HepG2 (cell line): ENCODE data around the gene GYS1. TPM values are rescaled to one million over a fixed set of nuclear protein-coding genes. Genes with fewer than 3 reads are reported as not detected.
"Not testable (repeated sequence)": the region's sequence is repeated elsewhere in the genome, so short reads cannot be mapped to it uniquely, and the experiment has no call there.

Source experiments
- ATAC-seq: fragments of 200-7000 bp; cut with Tn5 transposase; 3 replicates; pipeline ENCODE4 v1.9.1; 2020; ENCODE audit warnings: mild to moderate bottlenecking, moderate library complexity
- BruUV-seq: library from RNA; stranded (reverse); fragments of 400-500 nt; replicated peaks from 2 replicates; lab custom pipeline; 2021; lab: Mats Ljungman, UMichigan
- CTCF ChIA-PET: fragments of 300-600 bp; formaldehyde crosslinking; extraction: SDS; loops from one replicate; lab custom pipeline; 2021; ENCODE audit warnings: low total read pairs, inconsistent platforms, low intra/inter-chr PET ratio; lab: Yijun Ruan, JAX
- POLR2A ChIA-PET: fragments of 350-600 bp; sonication (Branson Sonifier 250); formaldehyde crosslinking; loops from one replicate; lab custom pipeline; 2020; ENCODE audit warnings: antibody characterized with exemption, inconsistent platforms; lab: Yijun Ruan, JAX
- DNase-seq: peaks from one replicate; pipeline ENCODE4 v3.0.0-alpha.2; 2015; ENCODE audit warnings: low spot score
- FAIRE-seq: peaks from 3 replicates; lab custom pipeline; 2011; peaks lifted over from hg19 to GRCh38; lab: Jason Lieb, UNC
- H2AFZ ChIP-seq: one replicate; pipeline ENCODE4 v1.6.1; 2011; ENCODE audit warnings: low read length, inconsistent platforms
- H3K27ac ChIP-seq: fragments of 300-600 bp; 3 replicates; pipeline ENCODE4 v1.8.0; 2011; ENCODE audit warnings: mixed run types, mild to moderate bottlenecking, mixed read lengths, low read length, inconsistent platforms; ENCODE audit not compliant: insufficient read depth; ENCODE audit errors: extremely low read length
- H3K27me3 ChIP-seq, 2 experiments: fragments of 200-600 bp in 1 of 2; 2 replicates in 1 of 2; 3 replicates in 1 of 2; pipeline versions ENCODE4 v1.6.0 to v1.8.0; 2011; ENCODE audit warnings: low read length in 2 of 2, mild to moderate bottlenecking in 2 of 2, moderate library complexity in 2 of 2, inconsistent platforms in 1 of 2; ENCODE audit not compliant: insufficient read depth in 2 of 2, control insufficient read depth in 1 of 2
- H3K36me3 ChIP-seq, 2 experiments: fragments of 200-600 bp in 1 of 2; replicated peaks in 1 of 2; 2 replicates in 1 of 2; 3 replicates in 1 of 2; pipeline versions ENCODE4 v1.5.1 to v1.8.0; 2011; ENCODE audit warnings: low read length in 2 of 2, inconsistent platforms in 1 of 2; ENCODE audit not compliant: insufficient read depth in 2 of 2, control insufficient read depth in 1 of 2
- H3K4me1 ChIP-seq: 2 replicates; pipeline ENCODE4 v1.5.1; 2012; ENCODE audit warnings: low read length, inconsistent platforms; ENCODE audit not compliant: insufficient read depth
- H3K4me2 ChIP-seq: 2 replicates; pipeline ENCODE4 v1.6.0; 2011; ENCODE audit warnings: low read depth, low read length, inconsistent platforms
- H3K4me3 ChIP-seq, 3 experiments: fragments of 200-600 bp in 1 of 3; sonication (generic), shearing (Covaris generic) in 1 of 3; replicated peaks in 1 of 3; 2 replicates each; pipeline ENCODE4 v1.5.1; 2011 to 2016; ENCODE audit warnings: low read length in 3 of 3, inconsistent platforms in 2 of 3, low read depth in 2 of 3, mild to moderate bottlenecking in 2 of 3, control low read depth in 1 of 3, mixed read lengths in 1 of 3; ENCODE audit not compliant: insufficient read depth in 1 of 3
- H3K79me2 ChIP-seq: one replicate; pipeline ENCODE4 v1.6.1; 2011; ENCODE audit warnings: low read length, inconsistent platforms; ENCODE audit not compliant: insufficient read depth
- H3K9ac ChIP-seq: 2 replicates; pipeline ENCODE4 v1.6.0; 2011; ENCODE audit warnings: mild to moderate bottlenecking, low read depth, low read length, inconsistent platforms; ENCODE audit not compliant: insufficient read depth
- H3K9me3 ChIP-seq: 2 replicates; pipeline ENCODE4 v1.5.1; 2012; ENCODE audit warnings: mild to moderate bottlenecking, low read length
- H4K20me1 ChIP-seq: 2 replicates; pipeline ENCODE4 v1.6.0; 2011; ENCODE audit warnings: inconsistent platforms, mild to moderate bottlenecking, low read length, moderate library complexity; ENCODE audit not compliant: insufficient read depth
- PCBP1 ChIP-seq: fragments of 200-400 bp; formaldehyde crosslinking; IDR thresholded peaks from 2 replicates; pipeline ENCODE4 v1.6.1; 2017; ENCODE audit warnings: mild to moderate bottlenecking, low read depth, low read length, borderline replicate concordance
- REL ChIP-seq: sonication (generic); formaldehyde crosslinking; conservative IDR thresholded peaks from 2 replicates; pipeline ENCODE4 v1.8.0; 2022; ENCODE audit warnings: mild to moderate bottlenecking, missing genetic modification reagents, moderate library complexity
- RFXANK ChIP-seq: IDR thresholded peaks from 2 replicates; pipeline ENCODE4 v1.6.1; 2016
- SALL1 ChIP-seq: sonication (generic); formaldehyde crosslinking; IDR thresholded peaks from 2 replicates; pipeline ENCODE4 v1.8.0; 2022; ENCODE audit warnings: mild to moderate bottlenecking, missing genetic modification reagents
- TOE1 ChIP-seq: sonication (generic); formaldehyde crosslinking; IDR thresholded peaks from 2 replicates; pipeline ENCODE4 v1.4.0; 2020; ENCODE audit warnings: mild to moderate bottlenecking, missing genetic modification reagents
- YEATS4 ChIP-seq: sonication (generic); formaldehyde crosslinking; IDR thresholded peaks from 2 replicates; pipeline ENCODE4 v1.4.0; 2020; ENCODE audit warnings: missing genetic modification reagents, borderline replicate concordance
- ZBTB14 ChIP-seq: sonication (generic); formaldehyde crosslinking; IDR thresholded peaks from 2 replicates; pipeline ENCODE4 v1.4.0; 2020; ENCODE audit warnings: missing genetic modification reagents
- WGBS: methylation state at CpG from one replicate; pipeline ENCODE4 v1.1.6; 2017; ENCODE audit warnings: low lambda C conversion rate; 5-methylcytosine and 5-hydroxymethylcytosine counted together
- in situ Hi-C: cut with HindIII; loops from 2 replicates; pipeline ENCODE4 v1.10.0; 2017; ENCODE audit warnings: low pct_unique_long_range_greater_than_20kb; ENCODE audit not compliant: extremely low pct_ligation_motif_present
- intact Hi-C: fragments of 100-400 bp; cut with micrococcal nuclease; formaldehyde crosslinking; loops from one replicate; pipeline ENCODE4 v1.10.0; 2022; ENCODE audit not compliant: unreplicated experiment
- polyA plus RNA-seq, 8 experiments: library from polyadenylated mRNA; depleted of rRNA in 3 of 8; stranded (reverse) in 7 of 8; unstranded in 1 of 8; fragments of >200 nt; fragmentation: Illumina TruSeq in 4 of 8; extraction: Trizol in 4 of 8; gene quantifications; 2 replicates each; pipeline versions ENCODE4 v1.2.1 to v1.2.3, GENCODE V29; 2011 to 2016; ENCODE audit warnings: low read depth in 4 of 8, missing spikeins in 1 of 8, mixed read lengths in 1 of 8; ENCODE audit not compliant: insufficient read depth in 1 of 8
- total RNA-seq, 5 experiments: library from RNA; depleted of rRNA; stranded (reverse); fragments of >200 nt; fragmentation: Illumina TruSeq; extraction: Trizol; gene quantifications; 2 replicates each; pipeline ENCODE4 v1.2.3, GENCODE V29; 2016; ENCODE audit warnings: low read depth in 1 of 5

The GYS1 gene
- total and polyA plus RNA-seq, 2 of the 13 experiments (the other 11 are each of a cell fraction or from before 2014, with no cell fraction given), result 18.4 to 42.1 TPM

DNA sequence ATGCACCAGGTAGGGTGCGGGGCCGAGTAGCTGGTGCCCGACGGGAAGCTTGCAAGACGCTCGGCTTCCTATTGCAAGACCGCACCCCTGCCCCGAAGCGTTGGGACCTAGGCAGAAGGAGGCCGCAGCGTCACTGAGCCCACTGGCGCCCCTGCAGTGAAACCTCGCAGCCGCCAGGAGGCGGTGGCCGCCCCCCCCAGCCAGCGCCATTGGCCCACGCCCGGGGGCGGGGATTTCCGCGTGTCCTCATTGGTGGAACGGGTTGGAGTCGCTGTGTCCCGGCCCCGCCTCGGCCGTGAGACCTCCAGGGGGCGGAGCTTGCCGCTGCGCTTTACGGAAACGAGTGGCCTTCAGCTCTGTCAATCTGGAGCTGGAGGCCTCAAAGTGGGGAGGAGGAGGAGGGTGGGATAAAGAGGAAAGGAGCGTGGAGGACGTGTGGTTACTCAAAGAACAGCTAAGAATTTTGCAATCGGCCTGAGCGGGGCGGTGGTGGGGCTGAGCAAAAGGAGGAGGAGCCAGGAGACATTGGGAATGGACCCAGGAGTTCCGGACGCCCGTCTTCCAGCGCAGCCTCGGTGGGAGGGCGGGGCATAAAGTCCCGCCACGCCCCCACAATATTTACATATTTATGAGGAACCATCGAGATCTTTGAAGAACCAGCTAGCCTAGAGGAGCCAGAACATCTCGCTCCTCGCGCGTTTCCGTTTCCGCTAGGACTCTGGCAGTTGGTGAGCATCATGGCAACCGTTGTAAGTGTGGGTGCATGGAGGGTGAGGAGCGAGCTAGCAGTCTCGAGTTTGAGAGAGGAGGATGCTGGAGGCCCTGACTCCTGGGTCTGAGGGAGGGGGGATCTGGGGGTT, at the start of gene GYS1, which contains the start of gene RUVBL2 (continued):
- no peak for TF ChIP-seq ZBTB14
- peak; percentile 56; the same call in 1 of the 2 replicates for TF ChIP-seq RFXANK
- peak; percentile 84 for TF ChIP-seq REL (CRISPR knock-in tag)
- 0 out of 2 replicates have a peak, but pooled peaks have one; percentile 42 for TF ChIP-seq PCBP1
- 0 out of 2 replicates have a peak, but pooled peaks have one; percentile 37 for TF ChIP-seq TOE1 (CRISPR knock-in tag)
- peak; percentile 46; the same call in 1 of the 2 replicates for TF ChIP-seq SALL1
- peak; percentile 22; the same call in 1 of the 2 replicates for TF ChIP-seq YEATS4 (CRISPR knock-in tag)
- TF ChIP-seq, all 625 proteins: peak for 204

DNA sequence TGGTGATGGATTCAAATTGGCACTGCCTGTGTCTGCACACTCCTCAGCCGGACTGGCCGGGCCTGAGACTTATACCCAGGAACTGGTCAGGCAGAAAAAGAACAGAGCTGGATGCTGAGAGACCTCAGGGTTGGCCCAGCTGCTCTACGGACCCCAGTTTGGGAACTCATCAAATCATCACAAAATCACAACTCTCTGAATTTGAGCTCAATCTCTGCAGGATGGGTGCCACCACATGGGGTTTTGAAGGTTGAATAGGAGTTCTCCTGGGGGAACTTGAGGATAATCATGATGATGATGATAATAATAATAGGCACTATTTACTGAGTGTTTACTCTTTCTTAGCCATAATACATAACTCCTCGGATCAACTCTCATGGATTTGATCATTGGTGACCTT, 49.6 kb upstream of the GYS1 start:
- H3K9ac ChIP-seq, H3K4me2 ChIP-seq, H3K27me3 ChIP-seq, FAIRE-seq, H3K36me3 ChIP-seq, in situ Hi-C loops, CTCF ChIA-PET, H2AFZ ChIP-seq, intact Hi-C loops, H3K4me1 ChIP-seq, H3K9me3 ChIP-seq, BruUV-seq, H3K79me2 ChIP-seq, POLR2A ChIA-PET, H3K27ac ChIP-seq, H4K20me1 ChIP-seq, ATAC-seq, DNase-seq, H3K4me3 ChIP-seq: not testable (repeated sequence)
- 0% methylated on average over 1 of the region's 4 CpGs for WGBS
